Keratinocyte (primary cell): Measurements from ENCODE around the gene KRT35. TPM values are rescaled to one million over a fixed set of nuclear protein-coding genes. Genes with fewer than 3 reads are reported as not detected.

Experiments
- DNase-seq: peaks from one replicate; pipeline ENCODE4 v3.0.0-alpha.2; 2011; ENCODE audit warnings: low read depth, missing footprints, low spot score
- FAIRE-seq: peaks from 2 replicates; lab custom pipeline; 2011; peaks lifted over from hg19 to GRCh38; lab: Jason Lieb, UNC
- H2AFZ ChIP-seq: 2 replicates; pipeline ENCODE4 v1.6.0; 2012; ENCODE audit warnings: low read length, control low read depth, inconsistent platforms; ENCODE audit not compliant: control insufficient read depth
- H3K27ac ChIP-seq: 2 replicates; pipeline ENCODE4 v1.5.1; 2011; ENCODE audit warnings: low read length; ENCODE audit not compliant: control insufficient read depth, insufficient read depth
- H3K27me3 ChIP-seq: 3 replicates; pipeline ENCODE4 v1.6.0; 2011; ENCODE audit warnings: low read length; ENCODE audit not compliant: control insufficient read depth, insufficient read depth; ENCODE audit errors: extremely low read depth
- H3K36me3 ChIP-seq, 2 experiments: 2 replicates in 1 of 2; 3 replicates in 1 of 2; pipeline ENCODE4 v1.5.1; 2011; ENCODE audit warnings: low read length in 2 of 2, mild to moderate bottlenecking in 1 of 2; ENCODE audit not compliant: control insufficient read depth in 2 of 2, insufficient read depth in 2 of 2; ENCODE audit errors: extremely low read depth in 1 of 2
- H3K4me1 ChIP-seq: 3 replicates; pipeline ENCODE4 v1.5.1; 2011; ENCODE audit warnings: low read length; ENCODE audit not compliant: control insufficient read depth, insufficient read depth; ENCODE audit errors: extremely low read depth
- H3K4me2 ChIP-seq: 3 replicates; pipeline ENCODE4 v1.6.0; 2011; ENCODE audit warnings: low read depth, low read length; ENCODE audit not compliant: control insufficient read depth, insufficient read depth; ENCODE audit errors: extremely low read depth
- H3K4me3 ChIP-seq, 3 experiments: fragments of 200-600 bp in 1 of 3; sonication (generic) in 1 of 3; 2 replicates in 2 of 3; 3 replicates in 1 of 3; pipeline ENCODE4 v1.5.1; 2011 to 2016; ENCODE audit warnings: low read length in 3 of 3, mild to moderate bottlenecking in 3 of 3, control low read depth in 2 of 3, inconsistent platforms in 1 of 3, low read depth in 1 of 3, mixed read lengths in 1 of 3, mixed run types in 1 of 3, moderate library complexity in 1 of 3; ENCODE audit not compliant: control insufficient read depth in 2 of 3, insufficient read depth in 2 of 3; ENCODE audit errors: extremely low read depth in 1 of 3
- H3K79me2 ChIP-seq: 2 replicates; pipeline ENCODE4 v1.6.0; 2012; ENCODE audit warnings: low read length; ENCODE audit not compliant: control insufficient read depth, insufficient read depth
- H3K9ac ChIP-seq: 3 replicates; pipeline ENCODE4 v1.6.0; 2011; ENCODE audit warnings: low read length; ENCODE audit not compliant: control insufficient read depth, insufficient read depth; ENCODE audit errors: extremely low read depth
- H3K9me1 ChIP-seq: 3 replicates; pipeline ENCODE4 v1.6.0; 2011; ENCODE audit warnings: low read length; ENCODE audit not compliant: control insufficient read depth, insufficient read depth; ENCODE audit errors: extremely low read depth
- H3K9me3 ChIP-seq: 2 replicates; pipeline ENCODE4 v1.5.1; 2012; ENCODE audit warnings: low read depth, low read length; ENCODE audit not compliant: control insufficient read depth
- H4K20me1 ChIP-seq: 3 replicates; pipeline ENCODE4 v1.6.0; 2011; ENCODE audit warnings: low read length; ENCODE audit not compliant: control insufficient read depth, insufficient read depth; ENCODE audit errors: extremely low read depth
- CTCF ChIP-seq, 3 experiments: IDR thresholded peaks in 1 of 3; conservative IDR thresholded peaks in 1 of 3; optimal IDR thresholded peaks in 1 of 3; 2 replicates in 2 of 3; 3 replicates in 1 of 3; pipeline versions ENCODE3 to v1.5.1; 2011; ENCODE audit warnings: low read length in 3 of 3, mild to moderate bottlenecking in 3 of 3, moderate library complexity in 2 of 3, control low read depth in 1 of 3, inconsistent platforms in 1 of 3; ENCODE audit not compliant: insufficient read depth in 2 of 3; ENCODE audit errors: extremely low read depth in 1 of 3
- EZH2 ChIP-seq: IDR thresholded peaks from one replicate; pipeline ENCODE4 v1.6.1; 2012; ENCODE audit warnings: inconsistent platforms, mild to moderate bottlenecking, low read length, moderate library complexity
- dilution Hi-C: fragments of 300-500 bp; cut with MboI; formaldehyde crosslinking; loops from one replicate; pipeline ENCODE4 v1.7.0; 2020; ENCODE audit warnings: low sequenced_read_pairs; ENCODE audit not compliant: extremely low pct_ligation_motif_present
- polyA plus RNA-seq, 5 experiments: library from polyadenylated mRNA; depleted of rRNA in 3 of 5; stranded (reverse) in 3 of 5; stranded (forward) in 1 of 5; unstranded in 1 of 5; fragments of >200 nt; gene quantifications; 1 replicate in 1 of 5; 2 replicates in 3 of 5; 3 replicates in 1 of 5; pipeline versions ENCODE4 v1.2.1 to v1.2.3, GENCODE V29; 2011 to 2012; ENCODE audit warnings: missing spikeins in 2 of 5, low read depth in 1 of 5, low replicate concordance in 1 of 5

Gene KRT35
- polyA plus RNA-seq, 1 donor (not counting 4 experiments of a cell fraction or from before 2014, with no cell fraction given), result not detected

DNA sequence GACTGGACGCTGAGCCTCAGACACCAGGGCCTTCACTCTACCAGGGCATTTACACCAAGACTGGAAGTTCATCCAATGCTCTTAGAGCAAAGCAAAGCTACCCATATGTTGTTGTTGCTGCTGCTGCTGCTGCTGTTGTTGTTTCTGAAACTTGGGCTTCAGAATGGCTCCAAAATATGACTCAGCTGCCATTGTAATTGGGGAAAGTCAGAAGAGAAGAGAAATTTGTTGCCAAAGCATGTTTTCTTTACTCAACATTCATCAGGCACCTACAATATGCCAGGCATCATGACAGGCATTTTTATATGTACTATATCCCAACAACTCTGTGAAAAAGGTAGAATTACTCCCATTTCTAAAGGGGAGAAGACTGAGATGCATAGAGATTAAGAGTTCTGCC, 25.7 kb downstream of the KRT35 start:
- Histone ChIP-seq H3K4me3 (no peak overlapping the region), H3K4me1 (peaks cover 3% of the 10 kb centered on the region), H2AFZ (no peak overlapping the region), H4K20me1 (no peaks in the 10 kb centered on the region), H3K9me1 (no peaks in the 10 kb centered on the region), H3K36me3 (no peaks in the 10 kb centered on the region), H3K4me2 (no peak overlapping the region), H3K9me3 (no peaks in the 10 kb centered on the region), H3K9ac (no peak overlapping the region), H3K27ac (no peak overlapping the region), H3K27me3 (no peaks in the 10 kb centered on the region), H3K79me2 (no peaks in the 10 kb centered on the region)
- dilution Hi-C loops, result no loop called here
- TF ChIP-seq EZH2, result no peak
- TF ChIP-seq CTCF (optimal IDR thresholded peaks at IDR 0.05 in 1 of 3, IDR thresholded peaks at IDR 0.05 in 1 of 3, conservative IDR thresholded peaks at IDR 0.05 in 1 of 3; ENCODE audit: extremely low read depth in 1 of 3, insufficient read depth in 2 of 3, low read length in 3 of 3), result no peak
- FAIRE-seq, result no peak
- DNase-seq, result no peak

DNA sequence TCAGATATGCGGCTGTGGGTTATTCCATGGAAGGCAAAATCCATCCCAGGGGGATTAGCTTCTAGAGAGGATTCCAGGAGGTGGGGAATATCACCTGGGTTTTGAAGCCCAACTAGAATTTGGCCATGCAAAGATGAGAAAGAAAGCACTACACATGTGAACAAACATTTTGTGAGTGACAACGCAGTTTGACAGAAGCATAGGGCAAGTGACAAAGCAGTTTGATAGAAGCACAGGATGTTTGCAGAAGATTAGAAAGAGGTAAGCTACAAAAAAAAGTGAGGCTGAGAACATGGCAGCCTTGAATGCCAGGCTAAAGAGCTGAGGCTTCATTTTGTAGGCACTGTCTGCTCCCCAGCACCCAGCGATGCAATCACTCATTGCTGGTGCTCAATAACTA, 27.9 kb downstream of the KRT35 start:
- H2AFZ ChIP-seq, result no peak overlapping the region
- no peaks in the 10 kb centered on the region for H3K27me3 ChIP-seq
- dilution Hi-C loops, result no loop called here
- no peak overlapping the region for H3K4me2 ChIP-seq
- H3K79me2 ChIP-seq, result no peaks in the 10 kb centered on the region
- H3K4me3 ChIP-seq, result no peak overlapping the region
- H3K9ac ChIP-seq, result no peak overlapping the region
- FAIRE-seq, result no peak
- H4K20me1 ChIP-seq, result no peaks in the 10 kb centered on the region
- no peak overlapping the region for H3K27ac ChIP-seq
- H3K4me1 ChIP-seq, result peaks cover 3% of the 10 kb centered on the region
- no peaks in the 10 kb centered on the region for H3K36me3 ChIP-seq
- no peak for TF ChIP-seq CTCF (optimal IDR thresholded peaks at IDR 0.05 in 1 of 3, IDR thresholded peaks at IDR 0.05 in 1 of 3, conservative IDR thresholded peaks at IDR 0.05 in 1 of 3; ENCODE audit: extremely low read depth in 1 of 3, insufficient read depth in 2 of 3, low read length in 3 of 3)
- no peak for TF ChIP-seq EZH2
- H3K9me1 ChIP-seq, result no peaks in the 10 kb centered on the region
- no peaks in the 10 kb centered on the region for H3K9me3 ChIP-seq
- DNase-seq, result no peak
